ENCODE data around the gene LRRC71.

Gene LRRC71

GRCh38 chr1:156889802-156890580 lies 30.4 kb upstream of the LRRC71 start:
- Histone ChIP-seq H3K9ac (ENCODE audit: low read length in 5 of 5) (no peak overlapping the region), H3K9me3 (ENCODE audit: control insufficient read depth in 5 of 5, low read length in 5 of 5) (no peaks in the 10 kb centered on the region), H3K36me3 (ENCODE audit: control insufficient read depth in 5 of 5, insufficient read depth in 5 of 5, low read length in 5 of 5) (no peaks in the 10 kb centered on the region), H3K4me1 (ENCODE audit: control insufficient read depth in 5 of 5, insufficient read depth in 5 of 5, low read length in 5 of 5) (peaks cover 0 to 26% (median 17%) of the 10 kb centered on the region in 5 donors), H3K4me3 (ENCODE audit: low read depth in 1 of 5, low read length in 5 of 5) (no peak overlapping the region), H3K27ac (ENCODE audit: low read depth, low read length) (no peak overlapping the region), H3K27me3 (ENCODE audit: control insufficient read depth in 5 of 5, insufficient read depth in 4 of 5, low read length in 5 of 5) (peaks cover 0 to 13% (median 10%) of the 10 kb centered on the region in 5 donors)

- Histone ChIP-seq H3K9ac (ENCODE audit: low read length in 5 of 5) (no peak overlapping the region), H3K27ac (ENCODE audit: low read depth, low read length) (peak overlapping the region; percentile 84)
These were observed 28.0 kb upstream of the LRRC71 start for GRCh38 chr1:156892190-156893047.

GRCh38 chr1:156893048-156893953 lies 27.1 kb upstream of the LRRC71 start, which contains the start of gene PEAR1:
TSS of gene PEAR1 (plus strand) at chr1:156893718. CDS start at chr1:156903927, 10,209 bp downstream.
- H3K27me3 ChIP-seq (ENCODE audit: control insufficient read depth in 5 of 5, insufficient read depth in 4 of 5, low read length in 5 of 5) = peaks cover under 1 to 4% (median 3%) of the 10 kb centered on the region in 5 donors
- H3K36me3 ChIP-seq (ENCODE audit: control insufficient read depth in 5 of 5, insufficient read depth in 5 of 5, low read length in 5 of 5) = no peaks in the 10 kb centered on the region
- peaks cover 2 to 59% (median 39%) of the 10 kb centered on the region in 5 donors for H3K4me1 ChIP-seq (ENCODE audit: control insufficient read depth in 5 of 5, insufficient read depth in 5 of 5, low read length in 5 of 5)
- peak within 1 kb of the TSS in 4 of 5 donors; percentile 7 to 72 (median 58) for H3K9ac ChIP-seq (ENCODE audit: low read length in 5 of 5)
- H3K9me3 ChIP-seq (ENCODE audit: control insufficient read depth in 5 of 5, low read length in 5 of 5) = no peaks in the 10 kb centered on the region
- peak within 1 kb of the TSS; percentile 30 to 76 (median 65) for H3K4me3 ChIP-seq (ENCODE audit: low read depth in 1 of 5, low read length in 5 of 5)
- H3K27ac ChIP-seq (ENCODE audit: low read depth, low read length) = peak within 1 kb of the TSS; percentile 84

More at GRCh38 chr1:156892190-156893047, 28.0 kb upstream of the LRRC71 start:
- peak overlapping the region; percentile 28 to 60 (median 39) for H3K4me3 ChIP-seq (ENCODE audit: low read depth in 1 of 5, low read length in 5 of 5)
- H3K27me3 ChIP-seq (ENCODE audit: control insufficient read depth in 5 of 5, insufficient read depth in 4 of 5, low read length in 5 of 5) = peaks cover 0 to 10% (median 7%) of the 10 kb centered on the region in 5 donors
- no peaks in the 10 kb centered on the region for H3K36me3 ChIP-seq (ENCODE audit: control insufficient read depth in 5 of 5, insufficient read depth in 5 of 5, low read length in 5 of 5)
- H3K9me3 ChIP-seq (ENCODE audit: control insufficient read depth in 5 of 5, low read length in 5 of 5) = no peaks in the 10 kb centered on the region
- H3K4me1 ChIP-seq (ENCODE audit: control insufficient read depth in 5 of 5, insufficient read depth in 5 of 5, low read length in 5 of 5) = peaks cover 2 to 51% (median 32%) of the 10 kb centered on the region in 5 donors

- Histone ChIP-seq H3K4me3 (ENCODE audit: low read depth in 1 of 5, low read length in 5 of 5) (peak overlapping the region; percentile 11 to 76 (median 65)), H3K9ac (ENCODE audit: low read length in 5 of 5) (peak overlapping the region in 4 of 5 donors; percentile 7 to 72 (median 58)), H3K9me3 (ENCODE audit: control insufficient read depth in 5 of 5, low read length in 5 of 5) (no peaks in the 10 kb centered on the region), H3K36me3 (ENCODE audit: control insufficient read depth in 5 of 5, insufficient read depth in 5 of 5, low read length in 5 of 5) (no peaks in the 10 kb centered on the region), H3K4me1 (ENCODE audit: control insufficient read depth in 5 of 5, insufficient read depth in 5 of 5, low read length in 5 of 5) (peaks cover 4 to 66% (median 42%) of the 10 kb centered on the region in 5 donors), H3K27me3 (ENCODE audit: control insufficient read depth in 5 of 5, insufficient read depth in 4 of 5, low read length in 5 of 5) (peaks cover 0 to 8% (median 0%) of the 10 kb centered on the region in 5 donors), H3K27ac (ENCODE audit: low read depth, low read length) (peak overlapping the region; percentile 84)
These were observed 26.4 kb upstream of the LRRC71 start for GRCh38 chr1:156894001-156894400.

- peak overlapping the region; percentile 84 for H3K27ac ChIP-seq (ENCODE audit: low read depth, low read length)
- H3K36me3 ChIP-seq (ENCODE audit: control insufficient read depth in 5 of 5, insufficient read depth in 5 of 5, low read length in 5 of 5) = no peaks in the 10 kb centered on the region
- H3K9ac ChIP-seq (ENCODE audit: low read length in 5 of 5) = peak overlapping the region in 2 of 5 donors; percentile 60 to 72
- H3K4me3 ChIP-seq (ENCODE audit: low read depth in 1 of 5, low read length in 5 of 5) = peak overlapping the region in 4 of 5 donors; percentile 15 to 76 (median 64)
- H3K4me1 ChIP-seq (ENCODE audit: control insufficient read depth in 5 of 5, insufficient read depth in 5 of 5, low read length in 5 of 5) = peaks cover 6 to 75% (median 51%) of the 10 kb centered on the region in 5 donors
- H3K9me3 ChIP-seq (ENCODE audit: control insufficient read depth in 5 of 5, low read length in 5 of 5) = no peaks in the 10 kb centered on the region
- peaks cover 0 to 9% (median 2%) of the 10 kb centered on the region in 5 donors for H3K27me3 ChIP-seq (ENCODE audit: control insufficient read depth in 5 of 5, insufficient read depth in 4 of 5, low read length in 5 of 5)
These were observed 25.5 kb upstream of the LRRC71 start for GRCh38 chr1:156894711-156895454.

GRCh38 chr1:156895455-156895812 lies 25.0 kb upstream of the LRRC71 start:
- no peaks in the 10 kb centered on the region for H3K9me3 ChIP-seq (ENCODE audit: control insufficient read depth in 5 of 5, low read length in 5 of 5)
- peak overlapping the region in 3 of 5 donors; percentile 60 to 76 (median 68) for H3K4me3 ChIP-seq (ENCODE audit: low read depth in 1 of 5, low read length in 5 of 5)
- H3K9ac ChIP-seq (ENCODE audit: low read length in 5 of 5) = peak overlapping the region in 1 of 5 donors; percentile 72
- peaks cover 7 to 81% (median 55%) of the 10 kb centered on the region in 5 donors for H3K4me1 ChIP-seq (ENCODE audit: control insufficient read depth in 5 of 5, insufficient read depth in 5 of 5, low read length in 5 of 5)
- H3K27ac ChIP-seq (ENCODE audit: low read depth, low read length) = peak overlapping the region; percentile 84
- no peaks in the 10 kb centered on the region for H3K36me3 ChIP-seq (ENCODE audit: control insufficient read depth in 5 of 5, insufficient read depth in 5 of 5, low read length in 5 of 5)
- peaks cover 0 to 9% (median 3%) of the 10 kb centered on the region in 5 donors for H3K27me3 ChIP-seq (ENCODE audit: control insufficient read depth in 5 of 5, insufficient read depth in 4 of 5, low read length in 5 of 5)

GRCh38 chr1:156895927-156896326 lies 24.5 kb upstream of the LRRC71 start:
- Histone ChIP-seq H3K9ac (ENCODE audit: low read length in 5 of 5) (no peak overlapping the region), H3K27me3 (ENCODE audit: control insufficient read depth in 5 of 5, insufficient read depth in 4 of 5, low read length in 5 of 5) (peaks cover 0 to 9% (median 7%) of the 10 kb centered on the region in 5 donors), H3K9me3 (ENCODE audit: control insufficient read depth in 5 of 5, low read length in 5 of 5) (no peaks in the 10 kb centered on the region), H3K27ac (ENCODE audit: low read depth, low read length) (peak overlapping the region; percentile 84), H3K4me3 (ENCODE audit: low read depth in 1 of 5, low read length in 5 of 5) (peak overlapping the region in 1 of 5 donors; percentile 39), H3K4me1 (ENCODE audit: control insufficient read depth in 5 of 5, insufficient read depth in 5 of 5, low read length in 5 of 5) (peaks cover 8 to 86% (median 60%) of the 10 kb centered on the region in 5 donors), H3K36me3 (ENCODE audit: control insufficient read depth in 5 of 5, insufficient read depth in 5 of 5, low read length in 5 of 5) (no peaks in the 10 kb centered on the region)

GRCh38 chr1:156896490-156897033 lies 23.9 kb upstream of the LRRC71 start:
- H3K4me3 ChIP-seq (ENCODE audit: low read depth in 1 of 5, low read length in 5 of 5) = peak overlapping the region in 3 of 5 donors; percentile 6 to 44 (median 32)

More at GRCh38 chr1:156896490-156897033, 23.9 kb upstream of the LRRC71 start:
- no peaks in the 10 kb centered on the region for H3K9me3 ChIP-seq (ENCODE audit: control insufficient read depth in 5 of 5, low read length in 5 of 5)
- H3K36me3 ChIP-seq (ENCODE audit: control insufficient read depth in 5 of 5, insufficient read depth in 5 of 5, low read length in 5 of 5) = no peaks in the 10 kb centered on the region
- H3K27ac ChIP-seq (ENCODE audit: low read depth, low read length) = peak overlapping the region; percentile 84
- H3K4me1 ChIP-seq (ENCODE audit: control insufficient read depth in 5 of 5, insufficient read depth in 5 of 5, low read length in 5 of 5) = peaks cover 12 to 92% (median 66%) of the 10 kb centered on the region in 5 donors
- H3K9ac ChIP-seq (ENCODE audit: low read length in 5 of 5) = no peak overlapping the region
- peaks cover 0 to 12% (median 9%) of the 10 kb centered on the region in 5 donors for H3K27me3 ChIP-seq (ENCODE audit: control insufficient read depth in 5 of 5, insufficient read depth in 4 of 5, low read length in 5 of 5)

Data from subcutaneous abdominal adipose tissue (tissue), 5 donors.